AG04450 (cell line): ENCODE data around the gene SMIM15. TPM values are rescaled to one million over a fixed set of nuclear protein-coding genes. Genes with fewer than 3 reads are reported as not detected.
"Not testable (repeated sequence)": the region's sequence is repeated elsewhere in the genome, so short reads cannot be mapped to it uniquely, and the experiment has no call there.

Experiments
- CTCF ChIA-PET: fragments of 300-600, 350-600 bp; formaldehyde crosslinking; extraction: SDS; loops from one replicate; lab custom pipeline; 2022; ENCODE audit warnings: antibody characterized with exemption, inconsistent platforms; lab: Charles Lee
- POLR2A ChIA-PET: fragments of 350-600 bp; formaldehyde crosslinking; extraction: SDS; loops from one replicate; lab custom pipeline; 2021; ENCODE audit warnings: antibody characterized with exemption, inconsistent platforms; lab: Yijun Ruan, JAX
- DNase-seq: peaks from one replicate; pipeline ENCODE4 v3.0.0-alpha.2; 2011; ENCODE audit warnings: low read depth, low spot score
- H3K27ac ChIP-seq: one replicate; pipeline ENCODE4 v1.5.1; 2012; ENCODE audit warnings: low read depth, low read length, control low read depth
- H3K27me3 ChIP-seq: one replicate; pipeline ENCODE4 v1.6.0; 2012; ENCODE audit warnings: low read length; ENCODE audit not compliant: control insufficient read depth, insufficient read depth
- H3K4me3 ChIP-seq: 2 replicates; pipeline ENCODE4 v1.5.1; 2011; ENCODE audit warnings: mild to moderate bottlenecking, low read depth, low read length, control low read depth
- H3K9me3 ChIP-seq: 2 replicates; pipeline ENCODE4 v1.5.1; 2012; ENCODE audit warnings: low read length; ENCODE audit not compliant: control insufficient read depth, insufficient read depth
- CTCF ChIP-seq: IDR thresholded peaks from 2 replicates; pipeline ENCODE4 v1.5.1; 2011; ENCODE audit warnings: low read depth, low read length, control low read depth, inconsistent platforms
- polyA plus RNA-seq: library from polyadenylated mRNA; depleted of rRNA; stranded (reverse); fragments of >200 nt; gene quantifications from 2 replicates; pipeline ENCODE4 v1.2.3, GENCODE V29; 2011

Gene SMIM15
- polyA plus RNA-seq, 1 experiment = 88.2 TPM

- no peak overlapping the region for H3K27ac ChIP-seq
- POLR2A ChIA-PET = no interaction called here
- TF ChIP-seq CTCF = no peak
- no peak overlapping the region for H3K4me3 ChIP-seq
- peaks cover 4% of the 10 kb centered on the region for H3K9me3 ChIP-seq
- H3K27me3 ChIP-seq = no peaks in the 10 kb centered on the region
- CTCF ChIA-PET = no interaction called here
- no peak for DNase-seq
These were observed 38.4 kb upstream of the SMIM15 start for GRCh38 chr5:61200582-61201155.

- TF ChIP-seq CTCF = no peak
- ChIA-PET POLR2A (no interaction called here), CTCF (interaction anchor here (1.3 kb wide), 1 partner anchor 16 kb away, joined by 4 read pairs; no protein-coding TSS in a partner anchor)
- H3K27me3 ChIP-seq = no peaks in the 10 kb centered on the region
- no peaks in the 10 kb centered on the region; the same call in 1 of the 2 replicates for H3K9me3 ChIP-seq
- no peak for DNase-seq
- no peak overlapping the region for H3K27ac ChIP-seq
- H3K4me3 ChIP-seq = no peak overlapping the region
These were observed 36.3 kb upstream of the SMIM15 start for GRCh38 chr5:61198606-61199005.

- H3K9me3 ChIP-seq, POLR2A ChIA-PET, DNase-seq, CTCF ChIA-PET, H3K4me3 ChIP-seq, H3K27me3 ChIP-seq, H3K27ac ChIP-seq: not testable (repeated sequence)
These were observed 25.6 kb upstream of the SMIM15 start for GRCh38 chr5:61187826-61188225.

GRCh38 chr5:61187352-61187751 lies 25.1 kb upstream of the SMIM15 start:
- H3K27ac ChIP-seq, H3K9me3 ChIP-seq, H3K4me3 ChIP-seq, H3K27me3 ChIP-seq, POLR2A ChIA-PET, DNase-seq, CTCF ChIA-PET: not testable (repeated sequence)

DNA sequence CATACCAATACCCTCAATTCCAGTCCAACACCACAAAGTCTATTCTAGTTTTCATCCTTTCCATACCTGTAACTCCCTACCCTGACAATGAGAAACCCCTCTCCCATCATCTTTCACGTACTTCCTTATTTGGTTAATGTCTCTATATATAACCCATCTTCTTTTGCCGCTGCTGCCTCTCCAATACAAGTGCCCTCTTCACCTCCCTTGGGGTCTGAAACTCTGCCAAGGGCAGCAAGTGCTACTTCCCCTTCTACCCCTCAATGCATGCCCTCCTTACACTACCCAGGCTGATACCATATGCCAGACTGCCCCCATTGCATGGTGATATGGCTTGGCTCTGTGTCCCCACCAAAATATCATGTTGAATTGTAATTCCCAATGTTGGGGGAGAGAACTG lies 24.4 kb upstream of the SMIM15 start:
- DNase-seq = no peak
- POLR2A ChIA-PET = no interaction called here

More for the DNA sequence above, 24.4 kb upstream of the SMIM15 start:
- no peaks in the 10 kb centered on the region for H3K9me3 ChIP-seq
- H3K4me3 ChIP-seq = no peak overlapping the region
- H3K27me3 ChIP-seq = no peaks in the 10 kb centered on the region
- no peak for TF ChIP-seq CTCF
- H3K27ac ChIP-seq = no peak overlapping the region
- CTCF ChIA-PET = no interaction called here
